Inferior parietal cortex (tissue), 1 donor: ENCODE results near the gene FN1.

Experiments
- DNase-seq: peaks from one replicate; pipeline ENCODE4 v3.0.0-alpha.2; 2016; ENCODE audit errors: extremely low spot score

FN1 gene

DNA sequence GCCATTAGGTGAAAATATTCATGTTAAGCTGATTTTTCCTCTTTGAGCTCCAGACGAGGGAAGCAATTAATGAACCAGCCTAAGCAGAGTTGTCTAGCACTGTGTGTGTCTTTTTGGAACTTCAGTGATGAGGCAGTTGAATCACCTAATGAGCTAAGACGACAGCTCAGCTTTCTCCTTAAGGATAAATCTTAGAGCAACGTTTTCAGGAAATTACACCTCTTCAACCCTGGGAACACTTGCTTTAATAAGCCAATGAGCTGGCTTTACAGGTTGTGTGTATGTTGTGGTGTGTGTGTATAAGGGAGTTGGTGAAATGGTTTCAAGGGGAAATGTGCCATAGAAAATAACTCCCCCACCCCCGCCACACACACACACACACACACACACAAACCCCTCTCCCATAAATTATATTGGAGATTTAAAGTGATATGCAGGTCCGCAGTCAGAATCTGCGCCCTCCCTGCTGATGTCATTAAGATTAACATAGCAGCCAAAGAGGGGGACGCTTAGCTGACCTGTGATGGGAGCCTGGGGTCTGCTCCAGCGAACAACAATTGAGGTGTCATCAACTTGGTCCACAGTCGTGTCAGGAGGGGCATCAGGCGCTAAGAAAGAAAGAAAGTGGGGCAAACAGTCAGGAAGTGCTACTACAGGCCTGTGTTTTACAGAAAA lies 28.1 kb downstream of the FN1 start:
- no peak for DNase-seq

DNA sequence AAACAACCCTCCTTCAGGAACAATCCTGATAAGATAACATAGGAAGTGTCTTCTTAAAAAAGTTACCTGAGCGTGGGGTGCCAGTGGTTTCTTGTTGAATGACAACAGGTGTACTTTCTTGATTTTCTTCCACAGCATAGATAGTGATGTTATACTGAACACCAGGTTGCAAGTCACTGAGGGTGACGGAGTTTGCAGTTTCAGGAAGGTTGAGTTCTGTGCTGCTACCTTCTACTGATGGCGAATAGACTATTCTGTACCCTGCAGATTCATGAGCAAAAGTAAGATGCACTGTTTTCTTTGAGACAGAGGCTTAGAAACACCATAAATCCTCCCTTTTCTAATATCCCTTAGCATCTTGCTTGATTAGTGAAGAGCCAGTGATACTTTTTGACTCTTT lies 28.8 kb downstream of the FN1 start:
- DNase-seq = no peak

DNA sequence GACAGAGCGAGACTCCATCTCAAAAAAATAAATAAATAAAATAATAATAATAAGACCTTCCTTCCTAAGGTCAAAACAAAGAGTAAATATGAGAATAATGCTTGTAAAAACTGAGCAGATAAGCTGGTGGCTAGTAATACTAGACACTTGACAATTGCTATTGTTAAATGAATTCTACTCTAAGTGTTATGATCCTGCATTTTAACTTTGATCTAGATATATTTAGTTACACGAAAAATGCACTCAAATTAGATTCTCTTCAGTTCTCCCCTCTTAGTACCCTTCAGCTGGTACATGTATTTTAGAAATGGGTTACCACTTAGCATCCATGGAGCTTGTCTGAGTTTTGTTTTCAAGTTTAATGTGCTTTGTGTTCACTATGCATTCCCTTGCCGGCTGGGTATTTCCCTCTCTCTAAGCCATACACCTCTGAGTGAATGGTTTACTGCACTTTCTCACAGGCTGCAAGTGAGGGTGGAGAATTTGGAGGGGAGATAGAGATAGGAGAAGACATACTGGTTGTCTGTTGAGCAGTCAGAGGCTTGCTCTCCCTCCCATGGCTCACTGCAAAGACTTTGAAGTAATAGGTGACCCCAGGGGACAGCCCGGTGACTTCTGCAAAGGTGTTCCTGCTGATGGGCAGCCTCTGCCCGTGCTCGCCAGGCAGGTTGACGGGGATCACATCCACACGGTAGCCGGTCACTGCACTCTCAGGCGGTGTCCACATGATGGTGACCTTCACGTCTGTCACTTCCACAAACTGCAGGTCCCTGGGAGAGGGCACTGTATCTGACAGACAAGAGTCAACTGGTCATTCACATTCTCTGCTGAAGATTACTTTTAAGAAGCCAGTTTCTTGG lies 29.9 kb downstream of the FN1 start:
- no peak for DNase-seq

DNA sequence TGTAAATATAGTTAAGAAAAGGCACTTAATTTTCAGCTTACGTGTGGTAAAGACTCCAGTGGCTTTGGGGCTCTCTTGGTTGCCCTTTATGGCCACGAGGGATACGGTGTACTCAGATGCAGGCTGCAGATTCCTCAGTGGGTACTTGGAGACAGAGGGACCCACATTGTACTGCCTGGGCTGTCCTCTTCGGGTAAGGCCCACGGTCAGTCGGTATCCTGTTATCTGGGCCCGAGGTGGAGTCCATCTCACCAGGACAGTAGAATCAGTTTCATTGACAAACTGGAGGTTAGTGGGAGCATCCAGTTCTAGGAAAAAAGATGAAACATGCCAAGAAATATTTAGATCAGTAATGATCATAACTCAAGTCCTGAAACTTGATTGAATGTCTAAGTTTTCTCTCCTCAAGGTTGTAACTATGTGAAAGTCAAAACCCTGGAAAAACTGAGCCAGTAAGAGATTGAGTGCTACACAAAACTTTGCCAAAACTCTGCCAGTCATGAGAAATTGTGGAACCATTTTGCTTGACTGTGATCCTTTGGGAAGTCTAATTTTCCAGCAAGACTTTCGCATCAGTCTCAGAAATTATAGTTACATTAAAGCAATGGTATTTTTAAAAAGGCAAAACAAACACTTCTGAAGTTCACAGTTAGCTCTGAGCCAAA lies 31.4 kb downstream of the FN1 start:
- DNase-seq = no peak

DNA sequence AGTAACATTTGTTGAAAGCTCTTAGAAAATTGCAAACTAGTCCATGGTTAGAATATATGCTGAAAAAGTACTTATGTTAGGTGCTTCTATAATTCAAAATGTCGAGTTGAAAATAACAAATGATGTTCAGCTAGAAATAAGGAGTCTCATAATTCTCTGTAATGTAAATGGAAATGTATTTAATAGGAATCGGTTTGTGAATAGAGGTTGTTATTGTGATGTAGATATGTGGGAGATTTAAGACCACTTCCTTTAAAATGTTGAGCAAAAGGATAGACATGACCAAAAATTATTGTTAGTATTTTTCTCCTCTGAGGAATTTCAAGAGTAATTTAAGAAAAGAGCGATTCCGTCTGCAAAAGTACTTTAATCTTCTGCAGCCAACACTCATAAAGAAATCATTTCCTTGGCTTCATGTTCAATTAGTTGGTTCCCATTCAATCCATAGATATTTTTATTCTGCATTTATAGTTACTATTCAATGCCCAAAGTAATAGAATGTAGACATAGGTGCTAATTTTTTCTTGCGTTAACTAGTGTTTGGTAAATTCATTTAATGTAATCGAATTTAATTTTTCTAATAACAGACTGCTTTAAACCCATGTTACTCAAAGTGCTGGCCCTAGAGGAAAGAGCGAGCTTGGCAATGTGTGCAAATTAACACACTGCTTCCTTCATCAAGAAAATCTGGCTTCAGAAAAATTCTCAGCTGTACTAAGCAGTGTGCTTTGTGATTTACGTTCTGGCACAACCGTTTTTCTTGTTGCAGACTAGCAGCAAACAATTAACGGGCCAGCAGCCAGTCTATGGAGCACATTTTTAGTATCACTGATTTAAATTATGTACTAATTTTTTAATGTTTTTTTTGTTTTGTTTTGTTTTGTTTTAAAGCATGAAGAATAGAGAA lies 32.2 kb downstream of the FN1 start:
- no peak for DNase-seq

DNA sequence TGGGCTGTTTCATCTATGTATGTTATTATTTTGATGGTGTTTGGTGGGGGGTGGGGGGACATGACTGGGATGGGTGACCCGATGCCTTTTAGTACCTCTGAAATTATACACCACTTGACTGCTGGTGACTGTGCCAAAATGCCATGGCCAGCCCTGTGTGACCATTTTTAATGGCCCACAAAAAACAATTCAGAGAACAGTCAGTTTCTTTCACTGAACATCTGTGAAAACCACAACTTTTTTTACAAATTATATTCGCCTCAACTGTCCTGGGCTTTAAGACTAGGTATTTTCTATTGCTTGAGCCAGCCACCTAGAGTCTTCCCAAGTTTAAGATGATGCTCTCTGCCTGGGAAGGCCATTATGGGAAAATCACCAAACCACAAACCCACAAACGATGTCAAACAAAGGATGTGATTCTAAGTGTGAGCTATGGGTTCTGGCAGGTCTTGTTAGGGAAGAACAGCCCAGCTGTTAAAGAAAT lies 33.9 kb downstream of the FN1 start:
- DNase-seq = no peak

DNA sequence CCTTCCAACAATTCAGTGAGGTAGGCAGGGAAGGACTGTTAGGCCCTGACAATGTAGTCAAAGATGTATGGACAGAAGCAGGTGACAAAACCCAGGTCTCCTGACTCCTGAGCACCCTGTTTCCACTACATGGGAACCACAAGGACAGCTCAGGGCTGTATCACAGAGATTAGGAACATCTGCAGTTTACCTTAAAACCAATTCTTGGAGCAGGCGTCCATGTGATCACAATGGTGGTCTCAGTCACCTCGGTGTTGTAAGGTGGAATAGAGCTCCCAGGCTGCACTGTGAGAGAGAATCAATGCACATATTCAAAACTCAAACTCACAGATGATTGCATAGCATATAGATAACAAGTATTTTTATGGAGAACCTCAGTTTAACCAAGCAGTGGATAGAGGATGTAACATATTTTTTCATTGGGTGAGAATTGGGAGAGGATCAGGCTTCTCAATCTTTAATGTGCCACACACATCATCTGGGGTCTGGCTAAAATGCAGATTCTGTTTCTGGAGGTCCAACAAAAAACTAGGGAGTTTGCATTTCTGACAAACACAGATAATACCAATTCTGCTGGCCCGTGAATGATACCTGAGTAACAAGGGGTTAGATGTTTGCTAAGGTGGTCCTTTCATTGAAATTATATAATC lies 36.7 kb downstream of the FN1 start:
- no peak for DNase-seq

DNA sequence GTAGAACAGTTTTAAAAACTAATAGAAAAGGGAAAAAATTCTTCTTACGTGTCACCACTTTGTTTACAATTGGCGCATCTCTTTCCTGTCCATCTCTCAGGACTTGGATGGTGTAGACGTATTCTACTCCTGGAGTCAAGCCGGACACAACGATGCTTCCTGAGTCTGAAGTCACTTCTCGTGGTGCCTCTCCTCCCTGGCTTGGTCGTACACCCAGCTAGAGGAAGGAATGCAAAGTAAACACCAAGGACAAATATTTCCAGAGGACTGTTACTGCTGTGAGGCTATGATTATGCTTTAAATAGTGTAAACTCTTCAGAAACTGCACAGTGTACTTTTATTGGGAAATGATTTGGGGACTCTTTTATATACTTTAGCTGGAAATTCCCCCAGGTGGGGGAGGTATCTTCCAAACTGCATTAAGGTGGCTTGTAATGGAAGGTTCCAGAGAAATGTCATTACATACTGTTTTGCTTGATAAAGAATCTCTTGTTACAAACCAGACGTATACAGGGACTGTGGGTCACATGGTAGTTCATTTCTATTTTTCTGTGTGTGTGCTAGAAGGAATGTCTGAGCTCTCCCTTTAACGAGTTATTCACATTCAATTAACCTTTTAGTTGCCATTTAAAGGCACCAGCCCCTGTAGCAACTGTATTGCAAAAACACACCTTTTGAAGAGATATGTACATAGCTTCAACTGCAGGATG lies 38.1 kb downstream of the FN1 start:
- DNase-seq = no peak

DNA sequence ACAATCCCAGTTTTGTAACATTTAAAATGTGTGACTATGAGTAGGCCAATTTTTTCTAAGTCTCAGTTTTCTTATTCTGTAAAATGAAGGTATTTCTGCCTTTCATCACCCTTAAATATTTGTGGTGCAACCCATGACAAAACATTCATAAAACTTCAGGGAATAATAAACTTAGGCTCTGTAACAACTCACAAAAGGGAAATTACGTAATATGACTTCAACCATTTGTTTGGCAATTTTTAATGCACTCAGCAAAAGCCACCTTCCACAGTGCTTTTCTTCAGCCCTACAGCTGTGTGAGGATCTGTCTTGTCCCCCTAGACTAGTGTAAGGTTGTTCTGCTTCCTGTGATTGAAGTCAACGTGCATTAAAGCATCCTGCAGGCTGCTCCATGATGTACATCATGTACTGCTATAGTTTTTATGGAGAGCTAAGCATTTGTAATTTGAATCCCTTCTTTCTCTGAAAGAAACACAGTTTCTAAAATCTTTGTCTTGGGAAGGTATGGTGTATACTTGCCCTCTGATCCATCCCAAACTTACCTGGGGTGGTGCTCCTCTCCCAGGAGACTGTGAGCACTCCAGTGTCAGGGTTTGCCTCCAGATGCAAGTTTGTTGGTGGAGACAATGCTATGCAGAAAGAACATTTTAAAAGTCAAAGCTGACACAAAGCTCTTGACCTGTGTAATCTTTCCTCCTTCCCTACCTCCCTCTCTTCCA lies 39.1 kb downstream of the FN1 start:
- DNase-seq = no peak

DNA sequence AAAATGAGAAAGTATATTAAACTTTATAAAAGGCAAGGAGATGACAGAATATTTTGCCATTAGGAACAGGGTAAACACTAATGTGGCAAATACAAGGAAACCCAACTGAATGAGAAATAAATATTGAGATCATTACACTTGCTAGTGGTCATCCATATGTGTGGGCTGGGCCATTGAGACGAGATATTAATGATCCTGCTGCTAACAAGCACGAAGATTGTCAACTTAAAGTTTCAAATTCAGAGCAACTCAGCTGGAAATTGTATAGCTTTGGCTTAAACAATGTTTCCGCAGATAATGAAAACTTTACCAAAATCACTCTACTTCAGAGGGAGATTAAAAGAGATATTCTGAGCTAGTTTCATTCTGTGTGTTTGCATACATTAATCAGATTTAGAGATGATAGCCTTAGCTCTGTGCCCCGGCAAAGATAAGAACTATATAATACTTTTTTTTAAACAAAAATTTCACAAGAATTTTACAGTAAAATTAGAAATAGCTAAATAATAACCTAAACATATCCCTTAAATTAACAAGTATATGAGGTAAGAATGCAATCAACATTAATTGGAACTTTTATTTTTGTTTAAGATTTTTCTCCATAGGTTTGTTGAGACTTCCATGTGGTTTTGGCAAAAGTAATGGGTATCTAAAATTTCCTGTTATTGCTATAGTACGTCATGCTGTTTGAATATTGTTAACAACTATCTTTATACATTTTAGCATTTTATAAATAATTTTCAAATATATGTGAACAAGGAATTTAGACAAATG lies 40.0 kb downstream of the FN1 start:
- no peak for DNase-seq

DNA sequence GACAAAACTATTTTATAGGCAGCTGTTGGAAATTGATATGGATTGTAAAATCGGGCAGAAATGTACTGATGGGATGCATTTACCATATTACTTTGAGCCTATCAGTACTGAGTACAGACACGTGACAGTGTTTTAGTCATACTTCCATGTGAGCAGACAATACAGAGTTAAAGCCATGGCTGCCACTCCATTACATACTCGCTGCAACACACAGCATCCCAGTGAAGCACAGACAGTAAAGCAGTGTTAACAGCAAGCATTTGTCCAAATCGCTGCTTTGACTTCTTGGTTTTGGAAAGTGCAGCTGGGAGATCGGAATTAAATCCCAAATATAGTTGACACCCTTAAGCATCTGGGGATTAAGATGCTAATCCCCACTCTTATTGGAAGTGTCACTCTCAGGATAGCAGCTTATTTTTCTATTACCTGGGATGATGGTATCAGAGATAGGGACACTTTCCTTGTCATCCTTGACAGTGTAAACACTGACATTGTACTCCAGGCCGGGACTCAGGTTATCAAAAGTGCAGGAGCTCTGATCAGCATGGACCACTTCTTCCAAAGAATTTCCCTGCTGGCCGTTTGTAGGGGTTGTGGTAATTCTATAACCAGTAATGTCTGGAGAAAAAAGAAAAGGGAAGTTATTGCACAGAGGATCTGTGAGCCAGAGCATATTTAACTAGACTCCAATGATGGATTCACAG lies 41.6 kb downstream of the FN1 start:
- no peak for DNase-seq

DNA sequence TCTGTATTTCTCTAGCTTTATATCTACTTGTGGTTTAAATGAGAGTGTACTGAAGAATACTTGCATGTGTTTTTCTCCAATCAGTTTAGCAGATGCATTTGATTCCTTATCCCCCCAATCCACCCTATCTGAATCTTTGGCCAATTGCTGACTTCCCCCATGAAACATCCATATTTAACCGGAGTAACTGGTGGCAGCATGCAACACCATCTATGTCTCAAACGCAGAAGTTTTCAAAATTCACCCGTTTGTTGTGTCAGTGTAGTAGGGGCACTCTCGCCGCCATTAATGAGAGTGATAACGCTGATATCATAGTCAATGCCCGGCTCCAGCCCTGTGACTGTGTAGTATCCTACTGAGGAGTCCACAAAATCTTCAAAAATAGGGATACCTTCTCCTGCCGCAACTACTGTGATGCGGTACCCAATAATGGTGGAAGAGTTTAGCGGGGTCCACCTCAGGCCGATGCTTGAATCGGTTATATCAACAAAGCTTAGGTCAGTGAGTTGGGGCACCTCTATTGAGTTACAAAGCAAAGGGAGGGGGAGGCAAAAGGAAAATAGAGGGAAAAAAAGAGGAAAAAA lies 43.1 kb downstream of the FN1 start:
- DNase-seq = no peak

DNA sequence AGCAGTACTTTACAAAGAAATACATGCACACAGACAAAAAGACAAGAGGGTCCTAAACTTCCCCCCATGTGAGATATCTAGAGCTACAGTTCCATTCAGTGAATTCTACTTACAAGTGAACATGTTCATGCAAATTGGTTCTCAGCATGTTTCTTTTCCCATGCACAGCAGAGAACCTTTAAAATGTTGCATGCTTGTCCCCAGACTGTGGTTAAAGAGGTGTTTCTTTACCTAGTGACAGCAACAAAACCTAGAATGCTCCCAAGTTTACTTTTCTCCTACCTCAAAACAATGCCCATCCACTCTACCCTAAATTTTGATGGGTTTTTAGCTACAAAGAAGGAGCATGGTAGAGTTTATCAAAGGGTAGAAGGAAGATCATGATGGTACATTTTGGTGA lies 43.7 kb downstream of the FN1 start:
- DNase-seq = no peak

DNA sequence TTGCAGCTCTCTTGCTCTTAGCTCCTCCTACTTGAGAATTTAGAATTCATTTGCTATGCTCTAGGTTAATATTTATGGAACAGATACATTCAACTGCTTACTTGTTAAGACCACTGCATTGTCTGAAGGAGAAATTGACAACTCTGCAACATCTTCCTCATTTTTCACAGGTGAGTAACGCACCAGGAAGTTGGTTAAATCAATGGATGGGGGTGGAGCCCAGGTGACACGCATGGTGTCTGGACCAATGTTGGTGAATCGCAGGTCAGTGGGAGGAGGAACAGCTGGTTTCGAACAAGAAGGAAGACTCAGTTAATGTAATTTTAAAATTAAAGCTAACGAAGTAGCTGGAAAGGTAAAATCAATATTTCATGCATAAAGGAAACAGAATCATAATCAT lies 44.3 kb downstream of the FN1 start:
- DNase-seq = no peak

DNA sequence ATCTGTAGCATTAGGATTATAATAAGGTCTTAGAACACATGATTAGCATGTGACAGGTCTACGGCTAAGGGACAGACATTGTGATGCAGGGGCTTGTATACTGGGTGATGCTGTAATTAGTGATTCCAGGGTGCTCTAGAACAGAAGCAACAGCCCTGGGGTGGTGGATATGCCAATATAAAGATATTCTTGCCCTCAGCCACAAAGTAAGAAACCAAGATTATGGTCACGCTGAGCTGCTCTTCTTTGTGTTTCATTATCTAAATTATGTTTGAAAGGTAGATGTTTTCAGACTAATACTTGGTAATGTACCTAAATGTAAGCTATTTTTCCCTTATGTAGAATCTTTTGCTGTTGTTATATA lies 45.3 kb downstream of the FN1 start:
- no peak for DNase-seq

DNA sequence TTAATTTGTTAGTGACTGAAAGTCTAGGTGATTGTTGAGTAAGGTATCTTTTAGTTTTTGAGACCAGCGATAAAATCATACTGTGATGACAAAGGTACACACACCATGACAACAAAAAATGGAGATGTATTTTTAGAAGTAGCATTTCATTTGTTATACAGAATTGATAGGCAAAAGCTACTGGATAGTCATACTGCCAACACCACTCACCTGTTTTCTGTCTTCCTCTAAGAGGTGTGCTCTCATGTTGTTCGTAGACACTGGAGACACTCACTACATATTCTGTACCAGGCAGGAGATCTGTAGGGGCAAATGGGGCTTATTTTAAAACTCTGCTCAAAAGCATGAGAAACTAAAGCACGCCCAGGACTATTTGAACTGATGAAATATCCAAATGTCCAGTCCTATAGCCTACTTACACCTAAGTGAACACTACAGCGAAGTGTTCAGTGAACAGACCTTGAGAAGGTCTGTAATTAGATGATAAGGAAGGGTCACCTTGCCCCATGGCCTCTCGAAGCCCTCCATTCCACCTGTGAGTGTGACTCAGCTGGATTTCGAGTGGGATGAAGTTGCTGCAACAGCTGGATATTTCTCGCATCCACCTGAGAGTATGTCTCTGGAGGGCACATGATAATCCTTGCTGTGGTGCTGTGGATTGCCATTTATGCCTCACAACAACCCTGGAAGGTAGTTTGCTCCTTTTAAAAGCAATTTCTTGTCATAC lies 47.7 kb downstream of the FN1 start:
- DNase-seq = no peak

DNA sequence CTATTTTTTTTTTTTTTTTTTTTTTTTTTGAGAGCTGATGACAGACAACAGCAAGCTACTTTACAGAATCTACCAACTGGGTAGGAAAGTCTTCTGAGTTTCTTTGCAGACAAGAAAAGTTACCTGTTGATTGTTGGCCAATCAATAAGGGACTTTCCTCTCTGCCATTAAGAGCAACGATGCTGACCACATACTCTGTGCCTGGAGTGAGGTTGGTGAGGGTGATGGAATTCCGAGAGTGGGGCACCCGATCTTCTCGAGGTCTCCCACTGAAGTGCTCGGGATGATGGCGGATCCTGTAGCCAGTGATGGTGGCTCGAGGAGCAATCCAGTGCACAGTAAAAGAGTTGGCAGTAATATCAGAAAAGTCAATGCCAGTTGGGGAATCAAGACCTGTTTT lies 49.3 kb downstream of the FN1 start:
- no peak for DNase-seq
